Breast epithelium (tissue), 4 donors: ENCODE measurements around the gene DEFB127. TPM values are rescaled to one million over a fixed set of nuclear protein-coding genes. Genes with fewer than 3 reads are reported as not detected.
A peak's percentile ranks its signal among the peaks of the same experiment; 100 is the strongest.
"Not testable (repeated sequence)": the region's sequence is repeated elsewhere in the genome, so short reads cannot be mapped to it uniquely, and the experiment has no call there.

Experiments used
- DNase-seq, 2 donors: peaks; one replicate each; pipeline ENCODE4 v3.0.0-alpha.2; 2019; ENCODE audit warnings: low spot score in 2 of 2
- H3K27ac ChIP-seq, 2 donors: fragments of 200-600 bp; sonication (generic) in 1 of 2; one replicate each; pipeline ENCODE4 v1.5.1; 2016 to 2019; ENCODE audit warnings: mild to moderate bottlenecking in 1 of 2
- H3K27me3 ChIP-seq, 2 donors: fragments of 200-600 bp; sonication (generic) in 1 of 2; one replicate each; pipeline versions ENCODE4 v1.5.1 to v1.6.0; 2017 to 2019; ENCODE audit warnings: control low read depth in 1 of 2, mild to moderate bottlenecking in 1 of 2
- H3K36me3 ChIP-seq: fragments of 200-600 bp; one replicate; pipeline ENCODE4 v1.5.1; 2019
- H3K4me1 ChIP-seq, 2 donors: fragments of 200-600 bp; sonication (generic); one replicate each; pipeline ENCODE4 v1.5.1; 2016 to 2019; ENCODE audit warnings: control low read depth in 1 of 2
- H3K4me3 ChIP-seq, 3 donors: fragments of 200-600 bp; sonication (generic); 1 replicate in 2 of 3; 2 replicates in 1 of 3; pipeline ENCODE4 v1.5.1; 2016 to 2019; ENCODE audit warnings: mild to moderate bottlenecking in 3 of 3, moderate library complexity in 2 of 3
- H3K9me3 ChIP-seq, 2 donors: fragments of 200-600 bp; sonication (generic) in 1 of 2; one replicate each; pipeline ENCODE4 v1.5.1; 2016 to 2019; ENCODE audit warnings: control low read depth in 1 of 2
- POLR2A ChIP-seq: fragments of 450-650 bp; IDR thresholded peaks from one replicate; pipeline ENCODE4 v1.6.1; 2016; ENCODE audit warnings: antibody characterized with exemption, mild to moderate bottlenecking, moderate library complexity
- POLR2AphosphoS5 ChIP-seq, 3 donors: sonication (generic); formaldehyde crosslinking; IDR thresholded peaks; one replicate each; pipeline ENCODE4 v1.6.1; 2017; ENCODE audit warnings: antibody characterized with exemption in 3 of 3
- intact Hi-C: fragments of 100-400 bp; cut with DNase I; formaldehyde crosslinking; loops from one replicate; pipeline ENCODE4 v1.15.1; 2023; ENCODE audit warnings: low total_unique reads
- total RNA-seq, 3 donors: library from RNA; depleted of rRNA; stranded (reverse); fragments of >200 nt; gene quantifications; one replicate each; pipeline ENCODE4 v1.1.0, GENCODE V29; 2016
- TF ChIP-seq, protein P1 (sequence below), 3 donors: fragments of 450-650 bp; IDR thresholded peaks; one replicate each; pipeline ENCODE4 v1.5.1; 2016 to 2017; ENCODE audit warnings: antibody characterized with exemption in 3 of 3, mild to moderate bottlenecking in 3 of 3, moderate library complexity in 3 of 3

Gene DEFB127
- total RNA-seq, 3 donors from 2014 or later, result not detected

DNA sequence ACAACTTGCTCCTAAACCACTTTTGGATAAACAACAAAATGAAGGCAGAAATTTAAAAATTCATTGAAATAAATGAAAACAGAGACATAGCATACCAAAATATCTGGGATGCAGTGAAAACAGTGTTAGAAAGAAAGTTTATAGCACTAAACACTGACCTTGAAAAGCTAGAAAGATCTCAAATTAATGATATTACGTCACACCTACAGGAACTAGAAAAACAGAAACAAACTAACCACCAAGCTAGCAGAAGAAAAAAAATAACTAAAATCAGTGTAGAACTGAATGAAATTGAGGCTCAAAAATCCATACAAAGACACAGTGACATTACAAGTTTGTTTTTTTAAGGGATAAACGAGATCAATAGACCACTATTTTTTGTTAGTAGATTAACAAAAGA, 27.0 kb downstream of the DEFB127 start:
- DNase-seq, result no peak
- H3K27ac ChIP-seq, result no peak overlapping the region
- no peaks in the 10 kb centered on the region for H3K9me3 ChIP-seq
- no peaks in the 10 kb centered on the region for H3K4me1 ChIP-seq
- H3K27me3 ChIP-seq, result peaks cover 0 to 15% of the 10 kb centered on the region in 2 donors
- TF ChIP-seq, protein P1, sequence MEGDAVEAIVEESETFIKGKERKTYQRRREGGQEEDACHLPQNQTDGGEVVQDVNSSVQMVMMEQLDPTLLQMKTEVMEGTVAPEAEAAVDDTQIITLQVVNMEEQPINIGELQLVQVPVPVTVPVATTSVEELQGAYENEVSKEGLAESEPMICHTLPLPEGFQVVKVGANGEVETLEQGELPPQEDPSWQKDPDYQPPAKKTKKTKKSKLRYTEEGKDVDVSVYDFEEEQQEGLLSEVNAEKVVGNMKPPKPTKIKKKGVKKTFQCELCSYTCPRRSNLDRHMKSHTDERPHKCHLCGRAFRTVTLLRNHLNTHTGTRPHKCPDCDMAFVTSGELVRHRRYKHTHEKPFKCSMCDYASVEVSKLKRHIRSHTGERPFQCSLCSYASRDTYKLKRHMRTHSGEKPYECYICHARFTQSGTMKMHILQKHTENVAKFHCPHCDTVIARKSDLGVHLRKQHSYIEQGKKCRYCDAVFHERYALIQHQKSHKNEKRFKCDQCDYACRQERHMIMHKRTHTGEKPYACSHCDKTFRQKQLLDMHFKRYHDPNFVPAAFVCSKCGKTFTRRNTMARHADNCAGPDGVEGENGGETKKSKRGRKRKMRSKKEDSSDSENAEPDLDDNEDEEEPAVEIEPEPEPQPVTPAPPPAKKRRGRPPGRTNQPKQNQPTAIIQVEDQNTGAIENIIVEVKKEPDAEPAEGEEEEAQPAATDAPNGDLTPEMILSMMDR (IDR thresholded peaks at IDR 0.05), result no peak
- no peak for TF ChIP-seq POLR2AphosphoS5 (IDR thresholded peaks at IDR 0.05)
- TF ChIP-seq POLR2A, result no peak
- no peaks in the 10 kb centered on the region for H3K36me3 ChIP-seq
- intact Hi-C loops, result no loop called here
- no peak overlapping the region for H3K4me3 ChIP-seq

DNA sequence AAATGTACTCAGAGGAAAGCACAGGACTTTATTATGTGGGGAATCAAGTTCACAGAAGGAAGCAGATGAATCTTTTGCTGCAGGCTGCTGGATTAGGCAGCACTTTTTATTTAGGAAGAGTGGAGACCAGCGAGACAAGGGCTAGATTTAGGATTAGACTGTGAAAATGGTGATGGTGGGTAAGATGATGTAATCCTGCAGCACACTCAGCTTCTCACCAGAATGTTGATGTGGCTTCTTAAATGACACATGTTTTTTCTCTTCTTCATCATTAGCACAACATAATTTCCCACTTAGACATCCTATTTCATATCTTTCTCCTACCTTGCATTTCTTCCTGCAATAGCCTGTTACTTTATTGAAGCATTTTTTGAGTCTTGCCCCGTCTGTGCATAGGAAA, 30.5 kb downstream of the DEFB127 start:
- Histone ChIP-seq H3K27ac (no peak overlapping the region), H3K4me3 (no peak overlapping the region), H3K36me3 (no peaks in the 10 kb centered on the region), H3K27me3 (peaks cover 0 to 4% of the 10 kb centered on the region in 2 donors), H3K4me1 (no peaks in the 10 kb centered on the region), H3K9me3 (peaks cover 0 to 11% of the 10 kb centered on the region in 2 donors)
- intact Hi-C loops, result no loop called here
- no peak for TF ChIP-seq POLR2AphosphoS5 (IDR thresholded peaks at IDR 0.05)
- TF ChIP-seq, protein P1 (IDR thresholded peaks at IDR 0.05), result no peak
- no peak for TF ChIP-seq POLR2A
- no peak for DNase-seq

DNA sequence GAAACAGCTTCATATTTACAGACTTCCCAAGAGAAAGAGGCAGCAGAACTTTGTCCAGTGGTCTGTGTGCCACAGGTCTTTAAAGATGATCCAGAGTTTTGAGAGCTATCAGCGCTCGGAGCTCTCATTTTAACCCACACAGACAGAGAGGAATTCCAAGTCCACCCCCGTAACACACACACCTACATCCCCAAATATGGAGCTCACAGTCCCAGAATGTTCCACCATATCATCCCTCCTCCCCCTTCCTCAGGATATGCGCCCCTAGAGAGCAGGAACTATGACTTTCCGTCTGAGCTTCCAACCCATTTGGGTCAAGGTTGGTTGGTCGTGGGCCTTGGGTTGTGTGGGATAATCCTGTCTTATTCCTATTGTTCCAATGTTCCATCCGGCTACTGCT, 32.4 kb downstream of the DEFB127 start, which contains the start of gene DEFB128:
Gene DEFB128 (minus strand): TSS at position 101 of the 400 bp plus-strand sequence. CDS start 88 bp downstream, at position 13.
- DNase-seq, result no peak
- TF ChIP-seq POLR2A, result no peak
- no peak for TF ChIP-seq POLR2AphosphoS5 (IDR thresholded peaks at IDR 0.05)
- TF ChIP-seq, protein P1 (IDR thresholded peaks at IDR 0.05), result no peak
- Histone ChIP-seq H3K9me3 (peaks cover 0 to 11% of the 10 kb centered on the region in 2 donors), H3K4me3 (no peak within 1 kb of the TSS), H3K4me1 (no peaks in the 10 kb centered on the region), H3K27me3 (peaks cover 0 to 9% of the 10 kb centered on the region in 2 donors), H3K36me3 (no peaks in the 10 kb centered on the region), H3K27ac (no peak within 1 kb of the TSS)
- intact Hi-C loops, result no loop called here

- TF ChIP-seq POLR2AphosphoS5 (IDR thresholded peaks at IDR 0.05), result no peak
- TF ChIP-seq POLR2A, result no peak
- TF ChIP-seq, protein P1 (IDR thresholded peaks at IDR 0.05), result no peak
- intact Hi-C loops, result no loop called here
- H3K27me3 ChIP-seq, result peaks cover 0 to 5% of the 10 kb centered on the region in 2 donors
- no peaks in the 10 kb centered on the region for H3K36me3 ChIP-seq
- H3K9me3 ChIP-seq, result no peaks in the 10 kb centered on the region
- no peak overlapping the region for H3K4me3 ChIP-seq
- no peak for DNase-seq
- no peak overlapping the region for H3K27ac ChIP-seq
- no peaks in the 10 kb centered on the region for H3K4me1 ChIP-seq
Observed at GRCh38 chr20:198225-198624, 41.0 kb downstream of the DEFB127 start.

DNA sequence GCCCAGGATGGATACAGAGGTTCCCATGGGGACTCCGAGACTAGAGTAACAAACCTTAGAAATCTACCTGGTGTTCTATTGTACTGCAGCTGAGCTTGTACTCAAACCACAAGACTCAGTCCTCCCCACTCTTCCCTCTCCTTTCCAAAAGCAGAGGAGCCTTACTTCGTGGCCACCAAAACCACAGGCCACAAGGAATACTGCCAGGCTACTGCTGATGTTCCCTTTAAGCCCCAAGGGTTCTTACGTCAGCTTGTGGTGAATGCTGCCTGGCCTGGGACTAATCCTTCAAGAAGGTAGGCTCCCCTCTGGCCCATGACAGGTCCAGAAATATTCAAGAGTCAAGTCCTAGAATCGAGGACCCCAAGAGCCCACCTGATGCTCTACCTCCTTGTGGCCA, 42.7 kb downstream of the DEFB127 start:
- Histone ChIP-seq H3K4me3 (no peak overlapping the region), H3K4me1 (no peaks in the 10 kb centered on the region), H3K27ac (no peak overlapping the region), H3K36me3 (no peaks in the 10 kb centered on the region), H3K9me3 (no peaks in the 10 kb centered on the region), H3K27me3 (no peaks in the 10 kb centered on the region)
- TF ChIP-seq POLR2AphosphoS5 (IDR thresholded peaks at IDR 0.05) (no peak), POLR2A (no peak)
- TF ChIP-seq, protein P1 (IDR thresholded peaks at IDR 0.05), result no peak
- intact Hi-C loops, result no loop called here
- peak in 1 of 2 donors; percentile 18 for DNase-seq

- intact Hi-C loops, H3K36me3 ChIP-seq, H3K4me3 ChIP-seq, H3K9me3 ChIP-seq, H3K4me1 ChIP-seq, H3K27me3 ChIP-seq, DNase-seq, H3K27ac ChIP-seq: not testable (repeated sequence)
Observed at GRCh38 chr20:203630-204029, 46.4 kb downstream of the DEFB127 start.
